GM23248 (cell line): ENCODE measurements around the gene STMP1. TPM values are rescaled to one million over a fixed set of nuclear protein-coding genes. Genes with fewer than 3 reads are reported as not detected.
A peak's percentile ranks its signal among the peaks of the same experiment; 100 is the strongest.

Experiments
- DNase-seq: peaks from one replicate; pipeline ENCODE4 v3.0.0-alpha.2; 2015
- H2AFZ ChIP-seq: fragments of 200-600 bp; sonication (generic); 2 replicates; pipeline ENCODE4 v1.6.1; 2016; ENCODE audit warnings: antibody characterized with exemption
- H3F3A ChIP-seq: fragments of 200-600 bp; sonication (generic); 2 replicates; pipeline ENCODE4 v1.6.1; 2016; ENCODE audit warnings: mild to moderate bottlenecking, antibody characterized with exemption, mixed run types; ENCODE audit not compliant: insufficient read depth
- H3K27ac ChIP-seq: fragments of 200-600 bp; sonication (generic); 2 replicates; pipeline ENCODE4 v1.5.1; 2016; ENCODE audit warnings: mild to moderate bottlenecking
- H3K27me3 ChIP-seq: fragments of 200-600 bp; sonication (generic); replicated peaks from 2 replicates; pipeline ENCODE4 v1.6.1; 2016; ENCODE audit warnings: mild to moderate bottlenecking; ENCODE audit not compliant: insufficient read depth
- H3K36me3 ChIP-seq: fragments of 200-600 bp; sonication (generic); 2 replicates; pipeline ENCODE4 v1.6.1; 2016; ENCODE audit warnings: low read depth, mild to moderate bottlenecking
- H3K4me1 ChIP-seq: fragments of 200-600 bp; sonication (generic); 2 replicates; pipeline ENCODE4 v1.6.1; 2016; ENCODE audit warnings: mild to moderate bottlenecking; ENCODE audit not compliant: insufficient read depth
- H3K4me2 ChIP-seq: fragments of 200-600 bp; sonication (generic); one replicate; pipeline ENCODE4 v1.6.1; 2016; ENCODE audit warnings: mild to moderate bottlenecking; ENCODE audit not compliant: unreplicated experiment
- H3K4me3 ChIP-seq: fragments of 200-600 bp; sonication (generic); 2 replicates; pipeline ENCODE4 v1.5.1; 2016; ENCODE audit warnings: mild to moderate bottlenecking
- H3K79me2 ChIP-seq: fragments of 200-600 bp; sonication (generic); 2 replicates; pipeline ENCODE4 v1.6.1; 2016; ENCODE audit warnings: mild to moderate bottlenecking; ENCODE audit not compliant: insufficient read depth
- H3K9ac ChIP-seq: fragments of 200-600 bp; sonication (generic); 2 replicates; pipeline ENCODE4 v1.6.1; 2016; ENCODE audit warnings: mild to moderate bottlenecking
- H3K9me2 ChIP-seq: fragments of 200-600 bp; sonication (generic); 2 replicates; pipeline ENCODE4 v1.6.1; 2016; ENCODE audit warnings: mixed run types, mild to moderate bottlenecking, moderate library complexity; ENCODE audit not compliant: insufficient read depth
- H3K9me3 ChIP-seq: fragments of 200-600 bp; sonication (generic); one replicate; pipeline ENCODE4 v1.6.1; 2017; ENCODE audit warnings: low read depth
- H4K20me1 ChIP-seq: fragments of 200-600 bp; sonication (generic); 2 replicates; pipeline ENCODE4 v1.6.0; 2016; ENCODE audit not compliant: insufficient read depth
- EZH2 ChIP-seq: fragments of 200-600 bp; sonication (generic); IDR thresholded peaks from 2 replicates; pipeline ENCODE4 v1.6.1; 2018; ENCODE audit warnings: antibody characterized with exemption, mild to moderate bottlenecking; ENCODE audit not compliant: insufficient read depth, poor library complexity, severe bottlenecking
- EZH2phosphoT487 ChIP-seq: fragments of 200-600 bp; sonication (generic); IDR thresholded peaks from 2 replicates; pipeline ENCODE4 v1.6.1; 2018; ENCODE audit warnings: antibody characterized with exemption, moderate library complexity, mild to moderate bottlenecking, low read depth; ENCODE audit not compliant: insufficient read depth
- WGBS, 2 experiments: methylation state at CpG; one replicate each; pipeline ENCODE4 v1.1.6; 2015 to 2017; ENCODE audit warnings: low lambda C conversion rate in 2 of 2, low coverage in 1 of 2; ENCODE audit errors: missing lambda C conversion rate in 2 of 2; 5-methylcytosine and 5-hydroxymethylcytosine counted together
- in situ Hi-C: fragments of 300-500 bp; cut with MboI; formaldehyde crosslinking; loops from 2 replicates; pipeline ENCODE4 v1.15.0; 2020
- polyA plus RNA-seq: library from polyadenylated mRNA; unstranded; fragments of >200 nt; fragmentation: Nextera tagmentation; extraction: Ambion mirVana; gene quantifications from 2 replicates; pipeline ENCODE4 v1.2.1, GENCODE V29; 2016
- total RNA-seq: library from RNA; depleted of rRNA; stranded (reverse); fragments of >200 nt; shearing (Covaris generic); gene quantifications from 2 replicates; pipeline ENCODE4 v1.2.3, GENCODE V29; 2014

The STMP1 gene
- total and polyA plus RNA-seq, 2 experiments from 2014 or later, result 16.9 to 97.0 TPM

GRCh38 chr7:135670179-135670578, 7.9 kb downstream of the STMP1 start:
- Histone ChIP-seq H2AFZ (no peak overlapping the region), H3K9me3 (no peaks in the 10 kb centered on the region), H4K20me1 (no peaks in the 10 kb centered on the region), H3K4me3 (peak overlapping the region; percentile 29), H3K79me2 (peaks cover 96% of the 10 kb centered on the region), H3K36me3 (peaks cover 8% of the 10 kb centered on the region), H3K9me2 (no peaks in the 10 kb centered on the region), H3K27me3 (no peaks in the 10 kb centered on the region), H3K4me2 (peak overlapping the region; percentile 66), H3K4me1 (peaks cover 57% of the 10 kb centered on the region), H3K9ac (peak overlapping the region; percentile 54), H3F3A (peaks cover 40% of the 10 kb centered on the region), H3K27ac (peak overlapping the region; percentile 82)
- in situ Hi-C loops, result loop anchor here (10.0 kb wide), 1 partner anchor 125 kb away; no protein-coding TSS in a partner anchor
- DNase-seq, result peak; percentile 90
- 0 to 12% methylated on average over 1 of the region's 1 CpG for WGBS, 2 experiments
- TF ChIP-seq EZH2phosphoT487 (no peak), EZH2 (no peak)

- Histone ChIP-seq H2AFZ (peak overlapping the region; percentile 30; the same call in 1 of the 2 replicates), H3K4me2 (peak overlapping the region; percentile 61), H3K9ac (peak overlapping the region; percentile 30), H3K27me3 (no peaks in the 10 kb centered on the region), H3K4me3 (peak overlapping the region; percentile 15; the same call in 1 of the 2 replicates), H3F3A (peaks cover 36% of the 10 kb centered on the region), H3K4me1 (peaks cover 46% of the 10 kb centered on the region), H3K27ac (peak overlapping the region; percentile 47), H3K79me2 (peaks cover 96% of the 10 kb centered on the region), H4K20me1 (no peaks in the 10 kb centered on the region), H3K36me3 (peaks cover 8% of the 10 kb centered on the region), H3K9me3 (no peaks in the 10 kb centered on the region), H3K9me2 (no peaks in the 10 kb centered on the region)
- no peak for TF ChIP-seq EZH2phosphoT487
- no peak for TF ChIP-seq EZH2
- in situ Hi-C loops, result loop anchor here (10.0 kb wide), 1 partner anchor 122 kb away; no protein-coding TSS in a partner anchor
- DNase-seq, result peak; percentile 87
- 7 to 11% methylated on average over 3 of the region's 3 CpGs for WGBS, 2 experiments
Observed at GRCh38 chr7:135672560-135673359, 10.4 kb downstream of the STMP1 start.

GRCh38 chr7:135673360-135673706, 11.0 kb downstream of the STMP1 start:
- H3K9me2 ChIP-seq, result no peaks in the 10 kb centered on the region
- H2AFZ ChIP-seq, result no peak overlapping the region
- H3K9ac ChIP-seq, result peak overlapping the region; percentile 30; the same call in 1 of the 2 replicates
- 42 to 44% methylated on average over 6 of the region's 6 CpGs for WGBS, 2 experiments
- H3K9me3 ChIP-seq, result no peaks in the 10 kb centered on the region
- H3K27ac ChIP-seq, result peak overlapping the region; percentile 47
- TF ChIP-seq EZH2 (no peak), EZH2phosphoT487 (no peak)
- DNase-seq, result peak; percentile 69
- peak overlapping the region; percentile 61 for H3K4me2 ChIP-seq
- peaks cover 8% of the 10 kb centered on the region for H3K36me3 ChIP-seq
- peaks cover 96% of the 10 kb centered on the region for H3K79me2 ChIP-seq
- H3K4me1 ChIP-seq, result peaks cover 49% of the 10 kb centered on the region
- no peaks in the 10 kb centered on the region for H4K20me1 ChIP-seq
- H3K27me3 ChIP-seq, result no peaks in the 10 kb centered on the region
- peaks cover 36% of the 10 kb centered on the region for H3F3A ChIP-seq
- peak overlapping the region; percentile 15; the same call in 1 of the 2 replicates for H3K4me3 ChIP-seq
- in situ Hi-C loops, result loop anchor here (10.0 kb wide), 1 partner anchor 121 kb away; no protein-coding TSS in a partner anchor

- WGBS, 2 experiments, result 61 to 72% methylated on average over 4 of the region's 4 CpGs
- peaks cover 17% of the 10 kb centered on the region for H3F3A ChIP-seq
- no peaks in the 10 kb centered on the region for H4K20me1 ChIP-seq
- no peak overlapping the region for H2AFZ ChIP-seq
- peaks cover 97% of the 10 kb centered on the region for H3K79me2 ChIP-seq
- peak overlapping the region; percentile 12; the same call in 1 of the 2 replicates for H3K27ac ChIP-seq
- no peak overlapping the region for H3K4me3 ChIP-seq
- in situ Hi-C loops, result loop anchor here (10.0 kb wide), 1 partner anchor 116 kb away; no protein-coding TSS in a partner anchor
- H3K4me2 ChIP-seq, result peak overlapping the region; percentile 46
- no peak overlapping the region for H3K9ac ChIP-seq
- H3K9me3 ChIP-seq, result no peaks in the 10 kb centered on the region
- H3K9me2 ChIP-seq, result no peaks in the 10 kb centered on the region
- peaks cover 23% of the 10 kb centered on the region for H3K4me1 ChIP-seq
- peak; percentile 80 for DNase-seq
- H3K27me3 ChIP-seq, result no peaks in the 10 kb centered on the region
- TF ChIP-seq EZH2, result no peak
- no peak for TF ChIP-seq EZH2phosphoT487
- peaks cover 8% of the 10 kb centered on the region for H3K36me3 ChIP-seq
Observed at GRCh38 chr7:135678612-135679575, 16.6 kb downstream of the STMP1 start.
